Measurements from ENCODE around the gene TFF1.

Gene TFF1

DNA sequence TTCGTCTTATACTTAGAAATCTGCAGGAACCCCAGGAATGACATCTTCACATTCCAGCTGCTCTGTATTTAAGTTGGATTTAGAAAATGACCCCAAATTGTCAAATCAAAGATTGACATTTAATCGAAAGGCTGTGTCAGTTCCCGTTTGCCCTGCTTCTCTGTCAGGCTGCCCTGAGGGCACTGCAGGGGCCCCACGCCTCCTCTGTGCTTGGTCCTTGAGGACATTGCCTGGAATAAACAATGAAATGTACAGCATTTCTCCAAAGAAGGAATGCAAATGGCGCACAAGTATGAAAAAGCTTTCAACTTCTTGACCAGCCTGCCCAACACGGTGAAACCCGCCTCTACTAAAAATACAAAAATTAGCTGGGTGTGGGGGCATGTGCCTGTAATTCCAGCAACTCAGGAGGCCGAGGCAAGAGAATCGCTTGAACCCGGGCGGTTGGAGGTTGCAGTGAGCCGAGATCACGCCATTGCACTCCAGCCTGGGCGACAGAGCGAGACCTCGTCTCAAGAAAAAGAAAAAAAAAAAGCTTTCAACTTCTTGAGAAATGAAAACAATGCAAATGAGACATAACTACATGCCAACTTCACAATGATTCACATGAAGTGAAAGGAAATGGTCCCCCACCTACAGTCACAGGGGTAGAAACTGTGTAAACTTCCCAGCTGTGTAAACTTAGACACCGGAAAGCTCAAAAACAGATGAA, 26.6 kb upstream of the TFF1 start:
- TF ChIP-seq, protein P1, sequence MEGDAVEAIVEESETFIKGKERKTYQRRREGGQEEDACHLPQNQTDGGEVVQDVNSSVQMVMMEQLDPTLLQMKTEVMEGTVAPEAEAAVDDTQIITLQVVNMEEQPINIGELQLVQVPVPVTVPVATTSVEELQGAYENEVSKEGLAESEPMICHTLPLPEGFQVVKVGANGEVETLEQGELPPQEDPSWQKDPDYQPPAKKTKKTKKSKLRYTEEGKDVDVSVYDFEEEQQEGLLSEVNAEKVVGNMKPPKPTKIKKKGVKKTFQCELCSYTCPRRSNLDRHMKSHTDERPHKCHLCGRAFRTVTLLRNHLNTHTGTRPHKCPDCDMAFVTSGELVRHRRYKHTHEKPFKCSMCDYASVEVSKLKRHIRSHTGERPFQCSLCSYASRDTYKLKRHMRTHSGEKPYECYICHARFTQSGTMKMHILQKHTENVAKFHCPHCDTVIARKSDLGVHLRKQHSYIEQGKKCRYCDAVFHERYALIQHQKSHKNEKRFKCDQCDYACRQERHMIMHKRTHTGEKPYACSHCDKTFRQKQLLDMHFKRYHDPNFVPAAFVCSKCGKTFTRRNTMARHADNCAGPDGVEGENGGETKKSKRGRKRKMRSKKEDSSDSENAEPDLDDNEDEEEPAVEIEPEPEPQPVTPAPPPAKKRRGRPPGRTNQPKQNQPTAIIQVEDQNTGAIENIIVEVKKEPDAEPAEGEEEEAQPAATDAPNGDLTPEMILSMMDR (IDR thresholded peaks at IDR 0.05; ENCODE audit: borderline replicate concordance, extremely low read depth, low read length, poor library complexity, severe bottlenecking) = no peak
- no peak for TF ChIP-seq EZH2 (IDR thresholded peaks at IDR 0.05; ENCODE audit: borderline replicate concordance, low read depth, low read length, severe bottlenecking)
- Histone ChIP-seq H2AFZ (ENCODE audit: low read depth, low read length) (no peak overlapping the region), H3K4me3 (ENCODE audit: low read depth in 1 of 2, low read length in 2 of 2) (no peak overlapping the region), H3K79me2 (ENCODE audit: insufficient read depth, low read length) (no peaks in the 10 kb centered on the region), H3K9ac (ENCODE audit: low read depth, low read length) (no peak overlapping the region), H3K9me3 (ENCODE audit: insufficient read depth, low read length, severe bottlenecking) (no peaks in the 10 kb centered on the region), H3K27me3 (ENCODE audit: insufficient read depth, low read length, poor library complexity) (no peaks in the 10 kb centered on the region), H3K4me2 (ENCODE audit: insufficient read depth, low read length) (no peak overlapping the region), H3K36me3 (ENCODE audit: insufficient read depth, low read length) (no peaks in the 10 kb centered on the region), H3K4me1 (ENCODE audit: insufficient read depth, low read length) (0 out of 2 replicates have a peak, but pooled peaks cover 3% of the 10 kb centered on the region), H3K27ac (ENCODE audit: low read length) (no peak overlapping the region), H4K20me1 (ENCODE audit: insufficient read depth, low read length) (no peaks in the 10 kb centered on the region)
- ATAC-seq (ENCODE audit: insufficient read depth, low read depth) = no peak
- no peak for DNase-seq

GRCh38 chr21:42391297-42391696, 25.0 kb upstream of the TFF1 start:
- Histone ChIP-seq H3K4me2 (ENCODE audit: insufficient read depth, low read length) (no peak overlapping the region), H3K27ac (ENCODE audit: low read length) (no peak overlapping the region)

DNA sequence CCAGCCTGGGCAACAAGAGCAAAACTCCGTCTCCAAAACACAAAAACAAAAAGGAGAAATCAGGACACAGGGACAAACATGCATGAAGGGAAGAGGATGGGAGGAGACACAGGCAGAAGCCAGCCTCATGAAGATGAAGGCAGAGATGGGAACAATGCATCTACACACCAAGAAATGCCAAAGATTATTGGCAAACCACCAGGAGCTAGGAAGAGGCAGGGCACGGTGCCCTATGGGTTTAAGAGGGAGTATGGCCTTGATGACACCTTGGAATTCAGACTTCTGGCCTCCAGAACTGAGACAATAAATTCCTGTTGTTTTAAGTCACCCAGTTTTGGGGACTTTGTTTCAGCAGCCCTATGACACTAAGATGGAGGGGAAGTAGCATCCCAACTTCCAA, 24.4 kb upstream of the TFF1 start:
- Histone ChIP-seq H3K79me2 (ENCODE audit: insufficient read depth, low read length) (no peaks in the 10 kb centered on the region), H3K4me2 (ENCODE audit: insufficient read depth, low read length) (no peak overlapping the region), H3K4me3 (ENCODE audit: low read depth in 1 of 2, low read length in 2 of 2) (no peak overlapping the region), H3K9ac (ENCODE audit: low read depth, low read length) (no peak overlapping the region), H2AFZ (ENCODE audit: low read depth, low read length) (no peak overlapping the region), H3K27ac (ENCODE audit: low read length) (no peak overlapping the region), H3K36me3 (ENCODE audit: insufficient read depth, low read length) (no peaks in the 10 kb centered on the region), H3K27me3 (ENCODE audit: insufficient read depth, low read length, poor library complexity) (no peaks in the 10 kb centered on the region), H3K9me3 (ENCODE audit: insufficient read depth, low read length, severe bottlenecking) (no peaks in the 10 kb centered on the region), H3K4me1 (ENCODE audit: insufficient read depth, low read length) (no peaks in the 10 kb centered on the region), H4K20me1 (ENCODE audit: insufficient read depth, low read length) (no peaks in the 10 kb centered on the region)
- DNase-seq (no peak), ATAC-seq (ENCODE audit: insufficient read depth, low read depth) (no peak)
- TF ChIP-seq EZH2 (IDR thresholded peaks at IDR 0.05; ENCODE audit: borderline replicate concordance, low read depth, low read length, severe bottlenecking) = no peak
- TF ChIP-seq, protein P1 (IDR thresholded peaks at IDR 0.05; ENCODE audit: borderline replicate concordance, extremely low read depth, low read length, poor library complexity, severe bottlenecking) = no peak

More at GRCh38 chr21:42391297-42391696, 25.0 kb upstream of the TFF1 start:
- DNase-seq = no peak
- no peak for ATAC-seq (ENCODE audit: insufficient read depth, low read depth)
- Histone ChIP-seq H3K4me1 (ENCODE audit: insufficient read depth, low read length) (no peaks in the 10 kb centered on the region), H3K27me3 (ENCODE audit: insufficient read depth, low read length, poor library complexity) (no peaks in the 10 kb centered on the region), H2AFZ (ENCODE audit: low read depth, low read length) (no peak overlapping the region), H3K36me3 (ENCODE audit: insufficient read depth, low read length) (no peaks in the 10 kb centered on the region), H3K79me2 (ENCODE audit: insufficient read depth, low read length) (no peaks in the 10 kb centered on the region), H4K20me1 (ENCODE audit: insufficient read depth, low read length) (no peaks in the 10 kb centered on the region), H3K4me3 (ENCODE audit: low read depth in 1 of 2, low read length in 2 of 2) (no peak overlapping the region), H3K9ac (ENCODE audit: low read depth, low read length) (no peak overlapping the region), H3K9me3 (ENCODE audit: insufficient read depth, low read length, severe bottlenecking) (no peaks in the 10 kb centered on the region)
- TF ChIP-seq, protein P1 (IDR thresholded peaks at IDR 0.05; ENCODE audit: borderline replicate concordance, extremely low read depth, low read length, poor library complexity, severe bottlenecking) = no peak
- no peak for TF ChIP-seq EZH2 (IDR thresholded peaks at IDR 0.05; ENCODE audit: borderline replicate concordance, low read depth, low read length, severe bottlenecking)
